Fibroblast of villous mesenchyme (primary cell): Measurements from ENCODE around the gene RMRP. TPM values are rescaled to one million over a fixed set of nuclear protein-coding genes. Genes with fewer than 3 reads are reported as not detected.

Source experiments
- DNase-seq: peaks from one replicate; pipeline ENCODE4 v3.0.0-alpha.2; 2010; ENCODE audit warnings: low read depth
- H3K4me3 ChIP-seq: 2 replicates; pipeline ENCODE4 v1.5.1; 2011; ENCODE audit warnings: low read depth, mild to moderate bottlenecking, low read length
- CTCF ChIP-seq: IDR thresholded peaks from 2 replicates; pipeline ENCODE4 v1.5.1; 2012; ENCODE audit warnings: low read depth, mild to moderate bottlenecking, low read length; ENCODE audit not compliant: insufficient read depth
- total RNA-seq: library from RNA; depleted of rRNA; stranded (reverse); fragments of >200 nt; gene quantifications from 2 replicates; pipeline ENCODE4 v1.2.3, GENCODE V29; 2012

The RMRP gene
- total RNA-seq, 1 donor, result 103,191 TPM

- no peak for TF ChIP-seq CTCF
- H3K4me3 ChIP-seq, result peak overlapping the region; percentile 92
- DNase-seq, result peak; percentile 84
Measured at GRCh38 chr9:35690614-35691333, 33.0 kb upstream of the RMRP start.

- H3K4me3 ChIP-seq, result peak overlapping the region; percentile 92
- no peak for TF ChIP-seq CTCF
- DNase-seq, result no peak
Measured at GRCh38 chr9:35690294-35690613, 32.4 kb upstream of the RMRP start.

GRCh38 chr9:35689542-35690293, 31.9 kb upstream of the RMRP start, which contains the start of gene TPM2:
TPM2 (minus strand) TSS chr9:35689925; CDS start chr9:35689817, 108 bp downstream.
- no peak for TF ChIP-seq CTCF
- DNase-seq, result peak; percentile 89
- peak within 1 kb of the TSS; percentile 92 for H3K4me3 ChIP-seq

GRCh38 chr9:35688558-35689541, 31.0 kb upstream of the RMRP start:
- TF ChIP-seq CTCF, result no peak
- peak overlapping the region; percentile 92 for H3K4me3 ChIP-seq
- DNase-seq, result peak; percentile 65

GRCh38 chr9:35687972-35688557, 30.2 kb upstream of the RMRP start:
- DNase-seq, result no peak
- H3K4me3 ChIP-seq, result peak overlapping the region; percentile 92
- TF ChIP-seq CTCF, result no peak

- TF ChIP-seq CTCF, result no peak
- no peak for DNase-seq
- peak overlapping the region; percentile 92 for H3K4me3 ChIP-seq
Measured at GRCh38 chr9:35687306-35687705, 29.5 kb upstream of the RMRP start.
